ENCODE measurements around the gene PHRF1. TPM values are rescaled to one million over a fixed set of nuclear protein-coding genes. Genes with fewer than 3 reads are reported as not detected.

Gene PHRF1
- total and polyA plus RNA-seq, 2 of the 4 experiments (the other 2 are of a cell fraction), result 10.9 to 17.5 TPM

DNA sequence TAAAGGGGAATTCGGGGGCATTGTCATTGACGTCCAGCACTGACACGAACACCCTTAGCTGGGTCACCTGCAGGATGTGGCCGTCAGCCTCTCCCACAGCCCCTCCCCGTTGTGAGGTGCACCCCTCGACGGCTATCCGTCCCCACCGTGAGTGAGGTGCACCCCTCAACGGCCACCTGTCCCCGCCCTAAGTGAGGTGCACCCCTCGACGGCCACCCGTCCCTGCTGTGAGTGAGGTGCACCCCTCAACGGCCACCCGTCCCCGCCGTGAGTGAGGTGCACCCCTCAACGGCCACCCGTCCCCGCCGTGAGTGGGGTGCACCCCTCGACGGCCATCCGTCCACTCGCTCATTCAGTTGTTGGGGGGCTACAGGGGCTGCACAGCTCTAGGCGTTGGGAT lies 45.6 kb downstream of the PHRF1 start:
- Histone ChIP-seq H3K14ac (replicated peaks; ENCODE audit: low read depth, low read length) (no peak overlapping the region), H3K9me3 (ENCODE audit: control insufficient read depth, insufficient read depth, low read length) (no peaks in the 10 kb centered on the region), H3K18ac (ENCODE audit: low read depth, low read length) (no peak overlapping the region), H3K4me2 (ENCODE audit: low read depth, low read length) (no peak overlapping the region), H3K4ac (ENCODE audit: low read depth, low read length) (no peak overlapping the region), H3K4me1 (ENCODE audit: control insufficient read depth, insufficient read depth, low read length) (no peaks in the 10 kb centered on the region), H3K79me1 (ENCODE audit: low read depth in 1 of 2, low read length in 2 of 2) (peaks cover 2 to 11% of the 10 kb centered on the region in 2 experiments; a peak in 1 of 4 replicates), H3K9ac (ENCODE audit: low read depth, low read length) (no peak overlapping the region), H4K8ac (ENCODE audit: low read depth in 2 of 2, low read length in 2 of 2) (no peak overlapping the region), H4K91ac (ENCODE audit: insufficient read depth, low read depth, low read length) (no peak overlapping the region), H3K27me3 (ENCODE audit: control insufficient read depth, insufficient read depth, low read length) (peaks cover 2% of the 10 kb centered on the region; the same call in 1 of the 2 replicates), H4K5ac (ENCODE audit: low read depth, low read length) (no peak overlapping the region), H2BK20ac (ENCODE audit: low read depth, low read length) (no peak overlapping the region), H3K4me3 (ENCODE audit: insufficient read depth, low read depth, low read length) (no peak overlapping the region), H2AK5ac (ENCODE audit: low read depth, low read length) (no peak overlapping the region), H2BK120ac (ENCODE audit: low read depth, low read length) (no peak overlapping the region), H2AK9ac (replicated peaks; ENCODE audit: low read depth, low read length, poor library complexity) (no peak overlapping the region), H2BK5ac (ENCODE audit: low read depth, low read length, poor library complexity, severe bottlenecking) (no peak overlapping the region), H3K27ac (ENCODE audit: insufficient read depth, low read length) (no peak overlapping the region), H3K36me3 (ENCODE audit: control insufficient read depth, insufficient read depth, low read length) (peaks cover 6% of the 10 kb centered on the region; the same call in 1 of the 2 replicates), H3K23ac (ENCODE audit: low read depth, low read length) (no peak overlapping the region), H2BK15ac (ENCODE audit: low read depth, low read length) (no peak overlapping the region), H4K20me1 (ENCODE audit: insufficient read depth, low read length) (no peaks in the 10 kb centered on the region; the same call in 1 of the 2 replicates), H2AFZ (replicated peaks; ENCODE audit: low read length, poor library complexity) (no peak overlapping the region), H3K56ac (ENCODE audit: extremely low read depth, insufficient read depth, low read length) (no peak overlapping the region), H3K9me1 (ENCODE audit: insufficient read depth, low read length) (0 out of 2 replicates have a peak, but pooled peaks cover 3% of the 10 kb centered on the region)
- 95% methylated on average over 13 of the region's 27 CpGs; no CpG with 5 or more reads in 1 of the 2 experiments for WGBS, 2 experiments (ENCODE audit: extremely low coverage in 2 of 2, insufficient read length in 1 of 2)
- intact Hi-C loops (cut with micrococcal nuclease) (no loop called here), in situ Hi-C loops (cut with MboI; ENCODE audit: low sequenced_read_pairs) (no loop called here), dilution Hi-C loops (cut with HindIII; ENCODE audit: low sequenced_read_pairs, unreplicated experiment) (no loop called here)
- no peak for ATAC-seq (ENCODE audit: low read depth)
- TF ChIP-seq MXI1 (IDR thresholded peaks at IDR 0.05; ENCODE audit: borderline replicate concordance, low read depth, low read length) (no peak), POLR2A (IDR thresholded peaks at IDR 0.05; ENCODE audit: low read depth, low read length) (no peak), MAFK (IDR thresholded peaks at IDR 0.05; ENCODE audit: low read depth, low read length) (no peak)
- TF ChIP-seq, protein P1, sequence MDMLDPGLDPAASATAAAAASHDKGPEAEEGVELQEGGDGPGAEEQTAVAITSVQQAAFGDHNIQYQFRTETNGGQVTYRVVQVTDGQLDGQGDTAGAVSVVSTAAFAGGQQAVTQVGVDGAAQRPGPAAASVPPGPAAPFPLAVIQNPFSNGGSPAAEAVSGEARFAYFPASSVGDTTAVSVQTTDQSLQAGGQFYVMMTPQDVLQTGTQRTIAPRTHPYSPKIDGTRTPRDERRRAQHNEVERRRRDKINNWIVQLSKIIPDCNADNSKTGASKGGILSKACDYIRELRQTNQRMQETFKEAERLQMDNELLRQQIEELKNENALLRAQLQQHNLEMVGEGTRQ (IDR thresholded peaks at IDR 0.05; ENCODE audit: low read depth, low read length), result no peak
- POLR2A ChIA-PET (ENCODE audit: unreplicated experiment), result no interaction called here
- no peak for DNase-seq
- BruUV-seq (replicated peaks), result no TSS peak
- CTCF ChIA-PET, result no interaction called here

All from IMR-90 (cell line).